ENCODE results near the gene DCTD.

The DCTD gene

DNA sequence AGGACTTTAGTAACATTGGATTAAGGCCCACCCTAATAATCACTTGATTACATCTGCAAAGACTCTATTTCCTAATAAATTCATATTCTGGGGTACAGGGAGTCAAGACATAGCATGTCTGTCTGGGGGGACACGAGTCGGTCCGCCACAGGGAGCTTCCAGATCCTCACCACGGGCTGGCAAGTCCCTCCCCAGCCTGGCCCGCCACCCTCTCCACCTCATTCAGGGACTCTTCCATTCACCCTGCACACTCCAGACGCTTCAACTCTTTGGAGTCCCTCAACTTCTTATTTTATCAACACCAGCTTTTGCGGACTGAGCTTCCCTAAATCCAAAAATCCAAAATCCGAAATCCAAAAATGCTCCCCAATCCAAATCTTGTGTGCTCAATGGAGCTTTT, 71.2 kb downstream of the DCTD start:
- H3K4me1 ChIP-seq (ENCODE audit: control insufficient read depth, insufficient read depth, low read length) = no peaks in the 10 kb centered on the region
- no peaks in the 10 kb centered on the region for H3K9me3 ChIP-seq (ENCODE audit: control insufficient read depth, insufficient read depth, low read depth, low read length)
- H3K4me3 ChIP-seq (ENCODE audit: low read depth, low read length) = no peak overlapping the region
- TF ChIP-seq GLI4 (tag by site-specific recombination; IDR thresholded peaks at IDR 0.05) = no peak
- no peak for TF ChIP-seq WT1 (tag by site-specific recombination; IDR thresholded peaks at IDR 0.05)
- no peak for TF ChIP-seq YY1 (tag by site-specific recombination; IDR thresholded peaks at IDR 0.05)
- no peak for TF ChIP-seq ZNF175 (tag by site-specific recombination; IDR thresholded peaks at IDR 0.05)
- no peak for TF ChIP-seq ZNF580 (tag by site-specific recombination; IDR thresholded peaks at IDR 0.05)
- no peak for TF ChIP-seq ZNF585B (tag by site-specific recombination; IDR thresholded peaks at IDR 0.05)
- TF ChIP-seq ZNF660 (tag by site-specific recombination; IDR thresholded peaks at IDR 0.05) = no peak
- no peak for TF ChIP-seq ZBTB11 (tag by site-specific recombination; conservative IDR thresholded peaks at IDR 0.05; ENCODE audit: low read depth)
- no peaks in the 10 kb centered on the region for H3K36me3 ChIP-seq (ENCODE audit: control insufficient read depth in 2 of 2, insufficient read depth in 1 of 2, low read length in 2 of 2)
- no peak overlapping the region for H3K27ac ChIP-seq (ENCODE audit: extremely low read depth, low read depth, low read length)
- ChIA-PET POLR2A (no interaction called here), CTCF (no interaction called here)

DNA sequence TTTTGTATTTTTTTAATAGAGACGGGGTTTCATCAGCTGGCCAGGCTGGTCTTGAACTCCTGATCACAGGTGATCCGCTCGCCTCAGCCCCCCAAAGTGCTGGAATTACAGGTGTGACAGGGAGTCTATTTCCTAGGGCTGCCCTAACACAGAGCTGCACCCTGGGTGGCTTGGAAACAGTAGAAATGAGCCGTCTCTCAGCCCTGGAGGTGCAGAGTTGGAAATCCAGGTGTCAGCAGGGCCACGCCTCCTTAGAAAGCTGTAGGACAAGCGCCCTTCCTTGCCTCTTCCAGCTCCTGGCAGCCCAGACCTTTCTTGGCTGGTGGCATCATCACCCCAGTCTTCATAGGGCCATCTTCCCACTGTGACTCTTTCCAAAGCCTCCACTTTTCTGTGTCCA, 71.6 kb downstream of the DCTD start:
- ChIA-PET POLR2A (no interaction called here), CTCF (no interaction called here)

DNA sequence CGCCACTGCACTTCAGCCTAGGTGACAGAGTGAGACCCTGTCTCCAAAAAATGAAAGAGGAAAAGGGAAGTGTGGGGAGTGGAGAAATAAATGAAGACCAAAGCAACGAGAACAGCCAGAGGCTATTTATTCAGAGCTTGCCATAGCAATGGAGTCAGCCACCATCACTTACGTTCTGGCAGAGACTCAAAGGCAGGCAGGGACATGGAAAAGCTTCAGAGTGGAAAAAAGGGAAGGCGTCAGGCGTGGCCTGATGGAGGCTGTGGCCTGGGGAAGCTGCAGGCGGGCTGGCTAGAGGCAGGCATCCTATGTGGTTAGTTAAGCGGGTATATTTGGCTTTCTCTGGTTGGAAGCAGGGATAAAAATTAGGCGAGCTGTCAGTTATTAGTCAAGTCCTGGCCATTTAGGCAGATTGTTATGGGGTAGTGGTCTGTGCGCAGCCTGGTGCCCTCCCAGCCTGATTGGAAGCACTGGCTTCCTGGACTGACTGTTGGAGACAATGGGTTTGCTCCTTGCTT, 73.3 kb downstream of the DCTD start:
- CTCF ChIA-PET = no interaction called here
- no peak for TF ChIP-seq SCRT1 (tag by site-specific recombination; IDR thresholded peaks at IDR 0.05; ENCODE audit: borderline replicate concordance)
- TF ChIP-seq KLF7 (tag by site-specific recombination; IDR thresholded peaks at IDR 0.05; ENCODE audit: borderline replicate concordance) = no peak
- TF ChIP-seq ZNF623 (tag by site-specific recombination; IDR thresholded peaks at IDR 0.05) = no peak
- no peak for TF ChIP-seq ZNF114 (tag by site-specific recombination; IDR thresholded peaks at IDR 0.05)
- TF ChIP-seq ZNF692 (tag by site-specific recombination; IDR thresholded peaks at IDR 0.05) = no peak
- TF ChIP-seq ZNF530 (tag by site-specific recombination; IDR thresholded peaks at IDR 0.05; ENCODE audit: low read depth) = no peak
- no peak for TF ChIP-seq ZNF571 (tag by site-specific recombination; IDR thresholded peaks at IDR 0.05)
- TF ChIP-seq ZNF596 (tag by site-specific recombination; IDR thresholded peaks at IDR 0.05) = no peak
- TF ChIP-seq CTCF (tag by site-specific recombination; IDR thresholded peaks at IDR 0.05) = no peak
- TF ChIP-seq ZNF350 (tag by site-specific recombination; IDR thresholded peaks at IDR 0.05) = no peak

More for the DNA sequence above, 71.6 kb downstream of the DCTD start:
- no peaks in the 10 kb centered on the region for H3K36me3 ChIP-seq (ENCODE audit: control insufficient read depth in 2 of 2, insufficient read depth in 1 of 2, low read length in 2 of 2)
- TF ChIP-seq ZNF280D (tag by site-specific recombination; IDR thresholded peaks at IDR 0.05) = no peak
- no peak for TF ChIP-seq SETDB1 (IDR thresholded peaks at IDR 0.05; ENCODE audit: insufficient read length, low read length)
- no peaks in the 10 kb centered on the region for H3K4me1 ChIP-seq (ENCODE audit: control insufficient read depth, insufficient read depth, low read length)
- no peak overlapping the region for H3K27ac ChIP-seq (ENCODE audit: extremely low read depth, low read depth, low read length)
- no peaks in the 10 kb centered on the region for H3K9me3 ChIP-seq (ENCODE audit: control insufficient read depth, insufficient read depth, low read depth, low read length)
- no peak overlapping the region for H3K4me3 ChIP-seq (ENCODE audit: low read depth, low read length)

More for the DNA sequence above, 73.3 kb downstream of the DCTD start:
- POLR2A ChIA-PET = no interaction called here
- H3K9me3 ChIP-seq (ENCODE audit: control insufficient read depth, insufficient read depth, low read depth, low read length) = no peaks in the 10 kb centered on the region
- H3K4me1 ChIP-seq (ENCODE audit: control insufficient read depth, insufficient read depth, low read length) = no peaks in the 10 kb centered on the region
- H3K36me3 ChIP-seq (ENCODE audit: control insufficient read depth in 2 of 2, insufficient read depth in 1 of 2, low read length in 2 of 2) = no peaks in the 10 kb centered on the region
- H3K27ac ChIP-seq (ENCODE audit: extremely low read depth, low read depth, low read length) = no peak overlapping the region
- no peak overlapping the region for H3K4me3 ChIP-seq (ENCODE audit: low read depth, low read length)
